Glomerular visceral epithelial cell (primary cell): Measurements from ENCODE around the gene SYT17.

Experiments
- DNase-seq: peaks from one replicate; pipeline ENCODE4 v3.0.0-alpha.2; 2016; ENCODE audit errors: extremely low spot score

SYT17 gene

DNA sequence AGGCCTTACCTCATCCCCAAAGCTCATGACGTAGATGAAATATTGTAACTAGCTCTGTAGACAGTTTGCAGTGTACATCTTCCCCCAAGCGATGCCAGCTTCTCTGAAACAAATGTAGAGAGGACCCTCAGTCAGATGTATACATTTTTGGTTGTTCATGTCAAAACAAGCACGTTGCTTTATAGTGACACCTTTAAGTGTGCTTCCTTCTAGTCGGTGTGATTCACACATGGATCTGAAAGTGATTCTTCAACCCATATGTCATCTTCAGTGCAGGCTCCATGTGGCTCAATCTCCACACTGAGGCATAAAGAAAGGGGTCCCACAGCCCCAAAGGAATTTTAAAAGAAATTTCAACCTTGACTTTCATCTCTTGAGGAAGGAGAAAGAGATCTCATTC lies 86.6 kb downstream of the SYT17 start:
- DNase-seq = no peak

DNA sequence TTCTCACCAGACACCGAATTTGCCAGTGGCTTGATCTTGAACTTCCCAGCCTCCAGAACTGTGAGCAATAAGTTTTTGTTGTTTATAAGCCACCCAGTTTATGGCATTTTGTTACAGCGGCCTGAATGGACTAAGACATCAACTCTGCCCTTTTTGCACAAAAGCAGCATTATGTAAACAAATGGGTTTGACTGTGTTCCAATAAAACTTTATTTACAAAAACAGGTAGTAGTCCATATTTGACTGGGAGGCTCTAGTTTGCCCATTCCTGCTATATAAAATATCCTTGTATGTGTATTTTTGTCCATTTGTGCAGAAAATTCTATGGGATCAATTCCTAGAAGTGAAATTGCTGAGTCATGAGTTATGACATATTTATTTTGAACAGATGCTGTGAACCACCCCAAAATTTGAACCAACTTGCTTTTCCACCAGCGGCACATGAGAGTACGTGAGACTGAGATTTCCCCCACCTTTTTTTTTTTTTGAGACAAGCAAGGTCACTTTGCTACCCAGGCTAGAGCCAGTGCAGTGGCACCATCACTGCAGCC lies 96.2 kb downstream of the SYT17 start:
- DNase-seq = no peak

DNA sequence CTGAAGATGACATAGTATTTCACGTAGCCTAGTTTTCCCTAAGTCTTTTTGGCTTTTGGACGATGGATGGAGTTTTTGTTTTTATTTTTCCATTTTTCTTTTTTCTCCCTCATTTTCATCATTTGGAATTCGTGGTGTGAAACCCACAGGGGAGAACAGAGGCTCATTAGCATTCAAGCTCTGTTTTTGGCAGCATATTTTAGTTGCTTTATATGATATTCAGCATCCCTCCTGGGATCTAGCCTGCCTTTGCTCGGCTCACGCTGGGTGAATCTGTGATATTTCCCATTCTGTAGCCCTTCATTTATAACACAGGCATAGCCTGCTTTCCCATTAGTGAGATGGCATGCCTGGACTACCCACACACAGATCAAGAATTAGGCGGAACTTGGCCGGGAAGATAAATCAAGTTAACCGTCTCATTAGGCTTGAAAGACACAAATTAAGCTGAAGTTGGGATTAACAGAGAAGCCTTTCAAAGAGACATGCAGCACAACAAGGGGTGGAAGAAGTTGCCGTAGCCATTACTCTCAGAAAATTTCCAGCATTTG lies 97.4 kb downstream of the SYT17 start:
- DNase-seq = no peak

DNA sequence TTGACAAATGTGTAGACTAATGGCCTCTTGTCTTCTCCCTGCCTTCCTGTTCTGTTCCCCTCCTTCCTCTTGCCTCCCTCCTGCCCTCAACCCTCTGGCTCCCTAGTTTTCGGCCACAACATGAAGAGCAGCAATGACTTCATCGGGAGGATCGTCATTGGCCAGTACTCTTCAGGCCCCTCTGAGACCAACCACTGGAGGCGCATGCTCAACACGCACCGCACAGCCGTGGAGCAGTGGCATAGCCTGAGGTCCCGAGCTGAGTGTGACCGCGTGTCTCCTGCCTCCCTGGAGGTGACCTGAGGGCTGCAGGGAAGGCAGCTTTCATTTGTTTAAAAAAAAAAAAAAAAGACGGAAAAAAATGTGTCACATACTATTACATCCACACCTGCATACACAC lies 98.7 kb downstream of the SYT17 start:
- no peak for DNase-seq

DNA sequence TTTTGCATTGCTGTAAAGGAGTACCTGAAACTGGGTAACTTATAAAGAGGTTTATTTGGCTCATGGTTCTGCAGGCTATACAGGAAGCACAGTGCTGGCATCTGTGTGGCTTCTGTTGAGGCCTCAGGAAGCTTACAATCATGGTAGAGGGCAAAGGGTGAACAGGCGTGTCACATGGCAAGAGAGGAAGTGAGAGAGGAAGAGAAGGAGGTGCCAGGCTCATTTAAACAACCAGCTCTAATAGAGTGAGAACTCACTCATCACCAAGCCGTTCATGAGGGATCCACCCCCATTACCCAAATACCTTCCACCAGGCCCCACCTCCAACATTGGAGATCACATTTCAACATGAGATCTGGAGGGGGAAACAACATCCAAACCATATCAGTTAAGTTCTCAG lies 101.1 kb downstream of the SYT17 start:
- no peak for DNase-seq

DNA sequence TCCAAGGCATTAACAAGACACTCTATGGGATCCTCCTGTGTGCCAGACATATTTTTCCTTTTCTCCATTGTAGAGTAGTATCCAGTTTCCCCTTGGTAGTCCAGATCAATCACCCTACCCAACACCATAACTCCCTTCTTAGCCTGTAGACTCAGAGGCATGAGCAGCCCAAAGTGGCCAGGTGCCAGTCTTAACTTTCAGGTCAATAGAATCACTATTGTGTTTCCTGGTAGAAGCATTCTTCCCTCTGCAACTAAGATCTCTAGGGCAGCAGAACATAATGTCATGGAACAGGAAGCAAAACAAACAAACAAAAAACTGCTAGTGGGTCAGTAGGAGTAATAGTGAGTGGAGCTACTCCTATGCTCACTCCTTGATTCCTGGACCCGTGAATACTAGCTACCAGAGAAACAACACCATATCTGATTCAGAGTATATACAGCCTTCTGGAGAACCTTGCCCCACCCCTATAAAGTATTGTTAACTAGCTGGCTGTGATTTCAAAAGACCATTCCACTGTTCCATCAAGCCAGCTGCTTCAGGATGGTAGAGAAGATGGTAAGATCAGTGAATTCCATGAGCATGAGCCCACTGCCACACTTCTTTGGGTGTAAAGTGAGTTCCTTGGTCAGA lies 106.2 kb downstream of the SYT17 start:
- no peak for DNase-seq

DNA sequence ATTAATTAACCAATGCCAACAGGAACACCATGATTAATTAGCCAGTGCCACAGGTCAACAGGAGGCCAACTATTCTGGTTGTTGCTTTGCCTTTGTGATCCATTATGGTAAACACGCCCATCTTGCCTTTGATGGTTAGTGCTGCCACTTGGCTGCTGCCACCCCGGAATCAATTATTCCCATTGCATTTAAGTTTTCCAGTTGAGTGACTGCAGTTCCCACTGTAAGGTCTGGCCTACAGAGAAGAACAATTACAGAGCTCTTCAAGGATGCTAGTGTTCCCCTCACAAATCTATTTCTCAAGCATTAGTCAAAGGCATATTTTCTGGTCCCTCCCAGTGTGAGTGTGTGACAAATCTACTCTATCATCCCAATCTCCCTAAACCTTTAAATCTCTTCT lies 110.4 kb downstream of the SYT17 start:
- DNase-seq = no peak

DNA sequence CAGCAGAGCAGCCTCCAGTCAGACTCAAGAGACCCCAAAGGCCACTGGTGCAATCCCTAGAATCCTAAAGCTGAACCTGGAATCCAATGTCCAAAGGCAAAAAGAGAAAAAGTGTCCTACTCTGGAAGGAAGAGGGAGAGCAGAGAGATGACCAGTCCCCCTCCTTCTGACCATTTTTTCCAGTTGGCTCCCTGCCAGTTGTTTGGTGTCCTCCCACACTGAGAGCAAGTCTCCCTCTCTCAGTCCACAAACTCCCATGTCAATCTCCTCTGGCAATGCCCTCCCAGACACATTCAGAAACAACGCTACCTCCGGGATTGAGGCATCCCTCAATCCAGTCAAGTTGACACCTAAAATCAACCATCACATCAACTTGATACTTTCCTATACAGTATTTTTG lies 113.2 kb downstream of the SYT17 start:
- DNase-seq = no peak

DNA sequence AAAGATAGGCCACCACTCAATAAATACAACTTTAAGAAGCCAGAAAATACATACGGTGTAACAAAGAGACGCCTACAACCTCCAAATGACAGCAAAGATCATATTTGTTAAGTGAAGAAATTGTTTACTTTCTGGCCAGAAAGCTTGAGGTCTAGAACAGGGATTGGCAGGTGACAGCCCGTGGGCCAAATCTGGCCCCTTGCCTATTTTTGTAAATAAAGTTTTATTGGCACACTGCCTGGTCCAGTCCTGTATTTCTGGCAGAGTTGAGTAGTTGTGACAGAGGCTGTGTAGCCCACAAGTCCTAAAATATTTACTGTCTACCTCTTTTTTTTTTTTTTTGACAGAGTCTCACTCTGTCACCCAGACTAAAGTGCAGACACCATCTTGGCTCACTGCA lies 114.1 kb downstream of the SYT17 start:
- no peak for DNase-seq

DNA sequence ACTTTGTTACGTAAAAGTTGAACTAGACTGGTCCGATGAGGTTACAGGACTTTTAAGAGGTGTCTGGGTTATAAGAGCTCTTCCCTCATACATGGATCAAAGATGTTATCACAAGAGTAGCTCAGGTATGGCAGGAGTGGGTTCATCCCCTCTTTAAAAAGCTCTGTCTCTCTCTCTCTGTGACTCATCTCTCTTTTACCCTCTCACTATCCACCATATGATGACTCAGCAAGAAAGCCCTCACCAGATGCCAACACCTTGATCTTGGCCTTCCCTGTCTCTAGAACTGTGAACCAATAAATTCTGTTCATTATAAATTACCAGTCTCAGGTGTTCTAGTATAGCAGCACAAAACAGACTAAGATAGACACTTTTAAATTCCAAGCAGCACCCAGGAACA lies 115.6 kb downstream of the SYT17 start:
- no peak for DNase-seq

DNA sequence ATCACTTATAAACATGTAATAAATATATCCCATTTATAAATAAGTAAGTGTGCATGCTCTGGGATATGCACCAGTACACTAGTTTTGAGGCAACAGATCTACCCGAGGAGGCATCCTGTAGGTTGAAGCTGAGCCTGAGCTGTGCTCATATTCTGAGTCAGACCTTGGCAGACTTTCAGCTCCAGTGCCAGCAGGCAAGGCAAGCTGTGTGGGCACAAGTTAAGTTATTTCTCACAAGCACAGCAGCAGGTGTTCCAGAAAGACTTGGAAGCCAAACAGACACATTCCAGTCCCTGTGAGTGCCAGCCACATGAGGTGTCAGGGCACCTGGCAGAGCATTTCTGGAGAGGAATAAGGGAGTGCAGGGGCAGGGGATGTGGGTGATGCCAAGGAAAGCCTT lies 116.2 kb downstream of the SYT17 start:
- DNase-seq = peak; percentile 52

DNA sequence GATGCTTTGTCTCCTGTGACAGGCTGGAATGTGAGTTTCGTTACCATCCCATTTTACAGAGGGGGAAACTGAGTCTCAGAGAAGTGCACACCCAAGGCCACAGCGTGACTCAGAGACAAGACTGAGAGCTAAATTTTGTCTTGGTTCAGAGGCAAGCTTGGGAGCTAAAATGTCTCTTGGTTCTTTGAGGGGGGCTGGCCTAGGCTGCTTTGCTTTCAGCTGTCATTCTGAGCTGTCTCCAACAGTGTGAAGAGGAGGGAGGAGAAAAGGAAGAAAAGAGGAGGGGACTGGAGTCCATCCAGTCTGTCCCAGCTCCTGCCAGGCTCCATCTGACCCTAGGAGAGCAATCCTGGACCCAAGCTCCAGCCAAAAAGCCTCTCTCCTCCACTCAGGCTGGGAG lies 117.4 kb downstream of the SYT17 start, which contains the start of gene CLEC19A:
TSS of gene CLEC19A (plus strand) at position 301 of the 400 bp plus-strand sequence. CDS start 121 bp downstream, outside the sequence.
- DNase-seq = no peak

DNA sequence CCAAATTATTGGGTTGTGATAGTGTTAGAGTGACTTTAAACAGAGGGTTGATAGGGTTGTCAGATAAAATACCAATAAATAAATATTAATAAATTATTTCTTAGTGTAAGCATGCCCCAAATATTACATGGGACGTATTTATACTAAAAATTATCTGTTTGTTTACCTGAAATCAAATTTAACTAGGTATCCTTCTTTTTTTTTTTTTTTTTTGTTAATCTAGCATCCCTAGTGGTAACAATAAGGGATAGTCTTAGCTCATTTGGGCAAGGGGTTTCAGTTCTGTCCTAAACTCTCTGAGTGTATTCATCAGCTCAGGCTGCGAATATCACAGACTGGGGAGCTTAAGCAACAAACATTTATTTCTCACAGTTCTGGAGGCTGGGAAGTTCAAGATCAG lies 118.8 kb downstream of the SYT17 start:
- no peak for DNase-seq

DNA sequence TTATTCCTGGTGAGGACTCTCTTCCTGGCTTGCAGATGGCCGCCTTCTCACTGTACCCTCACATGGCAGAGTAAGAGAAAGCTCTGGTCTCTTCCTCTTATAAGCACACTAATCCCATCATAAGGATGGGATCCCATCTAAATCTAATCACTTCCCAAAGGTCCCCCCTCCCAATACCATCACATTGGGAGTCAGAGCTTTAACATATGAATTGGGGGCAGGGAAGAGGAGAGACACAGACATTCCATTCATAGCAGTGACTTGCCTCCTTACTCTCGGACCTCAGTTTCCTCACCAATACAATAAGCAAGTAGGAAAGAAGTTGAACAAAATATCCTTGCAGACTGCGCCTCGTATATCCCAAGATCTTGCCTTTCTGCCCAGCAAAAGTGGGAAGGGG lies 119.2 kb downstream of the SYT17 start:
- DNase-seq = no peak

DNA sequence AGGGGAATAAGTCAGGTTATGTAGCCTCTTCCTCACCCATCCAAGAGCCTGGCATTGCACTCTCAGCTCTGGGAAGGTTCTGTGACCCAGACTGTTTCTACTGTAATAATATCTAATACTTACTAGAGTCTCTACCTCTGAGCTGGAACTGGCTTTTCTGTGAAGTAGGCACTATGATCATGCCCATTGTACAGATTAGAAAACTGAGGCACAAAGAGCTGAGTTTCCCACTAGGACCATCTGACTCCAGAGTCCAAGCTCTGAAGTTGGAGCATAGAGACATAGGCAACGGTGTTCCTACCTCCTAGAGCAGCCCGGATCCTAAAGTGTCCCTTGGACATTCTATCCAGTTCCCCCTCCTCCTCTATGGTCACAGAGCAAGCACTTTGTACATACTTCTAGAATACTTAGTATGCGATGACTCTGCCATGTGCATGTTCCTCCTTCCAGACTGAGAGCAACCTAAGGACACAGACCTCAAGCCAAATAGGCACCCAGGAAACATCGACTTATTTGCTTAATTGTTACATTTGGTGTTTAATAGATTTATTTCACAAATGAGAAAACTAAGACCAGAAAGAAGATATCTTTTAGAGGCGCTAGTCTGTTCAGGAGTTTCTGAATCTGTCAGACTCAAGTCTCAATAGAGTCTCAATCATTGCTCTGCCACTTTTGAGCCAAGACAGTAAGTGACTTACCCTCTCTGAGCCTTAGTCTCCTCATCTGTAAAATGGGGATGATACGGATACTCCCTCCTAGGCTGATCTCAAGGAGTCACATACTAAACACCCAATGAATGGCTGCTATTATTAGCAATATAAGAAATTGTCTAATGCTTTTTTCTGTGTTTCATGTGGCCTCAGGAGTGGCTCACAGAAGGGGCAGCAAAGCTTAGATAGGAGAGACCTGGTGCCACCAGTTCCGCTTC lies 121.1 kb downstream of the SYT17 start:
- no peak for DNase-seq

DNA sequence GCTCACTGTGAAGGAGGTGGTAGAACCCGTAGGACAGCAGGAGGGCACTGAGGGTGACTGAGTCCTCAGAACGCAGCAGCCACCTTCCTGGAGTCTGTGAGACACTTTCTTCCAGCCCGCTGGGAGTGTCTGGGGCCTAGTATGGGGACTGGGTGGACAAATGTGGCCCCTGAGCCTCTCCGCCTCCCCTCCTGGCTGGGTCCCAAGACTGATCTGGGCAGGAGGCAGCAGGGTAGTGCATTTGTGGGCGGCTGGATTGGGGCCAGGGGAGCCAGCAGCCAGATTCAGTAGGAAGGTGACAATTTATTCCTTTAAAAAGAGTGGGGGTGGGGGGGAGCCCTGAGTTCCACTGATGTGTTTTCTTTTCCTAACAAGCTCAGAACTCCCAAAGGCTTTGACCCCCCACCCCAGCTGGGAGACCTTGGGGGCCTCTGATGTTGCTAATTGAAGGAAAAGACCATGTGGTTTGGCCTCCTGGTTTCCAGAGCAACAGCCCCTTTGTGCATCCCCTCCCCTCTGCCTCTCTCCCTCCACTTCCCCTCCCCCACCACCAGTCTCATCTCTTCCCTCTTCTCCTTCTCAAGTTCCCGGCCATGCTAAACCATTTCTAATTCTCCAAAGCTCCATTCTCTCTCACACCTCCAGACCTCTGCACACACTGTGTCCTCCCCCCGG lies 121.9 kb downstream of the SYT17 start:
- DNase-seq = no peak

DNA sequence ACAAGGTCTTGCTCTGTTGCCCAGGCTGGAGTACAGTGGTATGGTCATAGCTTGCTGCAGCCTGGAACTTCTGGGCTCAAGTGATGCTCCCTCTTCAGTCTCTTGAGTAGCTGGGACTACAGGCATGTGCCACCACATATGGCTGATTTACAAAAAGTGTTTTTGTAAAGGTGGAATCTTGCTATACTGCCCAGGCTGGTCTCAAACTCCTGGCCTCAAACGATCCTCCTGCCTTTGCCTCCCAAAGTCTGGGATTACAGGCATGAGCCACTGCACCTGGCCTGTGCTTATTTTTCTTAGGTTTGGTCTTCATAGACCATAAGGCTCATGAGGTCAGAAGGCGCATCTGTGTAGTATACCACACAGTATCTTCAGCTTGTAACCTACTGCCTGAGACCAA lies 122.8 kb downstream of the SYT17 start:
- no peak for DNase-seq

DNA sequence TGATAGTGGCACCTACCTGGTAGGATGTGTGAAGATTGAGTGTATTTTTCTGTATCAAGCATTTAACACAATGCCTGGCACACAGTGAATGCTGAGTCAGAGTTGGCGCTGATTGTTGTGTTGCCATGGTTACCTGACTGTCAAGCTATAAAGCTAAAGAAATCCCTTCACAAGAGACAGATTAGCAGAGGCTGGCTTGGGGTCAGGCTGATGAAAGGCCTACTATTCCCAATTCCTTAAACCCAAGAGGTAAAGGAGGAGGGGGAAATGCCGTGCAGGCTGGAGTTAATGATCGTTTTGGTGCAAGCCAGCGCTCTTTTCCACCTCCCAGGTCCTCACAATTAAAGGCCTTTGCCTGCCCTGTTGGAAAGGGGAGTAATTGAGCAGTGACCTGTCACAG lies 123.4 kb downstream of the SYT17 start:
- no peak for DNase-seq

DNA sequence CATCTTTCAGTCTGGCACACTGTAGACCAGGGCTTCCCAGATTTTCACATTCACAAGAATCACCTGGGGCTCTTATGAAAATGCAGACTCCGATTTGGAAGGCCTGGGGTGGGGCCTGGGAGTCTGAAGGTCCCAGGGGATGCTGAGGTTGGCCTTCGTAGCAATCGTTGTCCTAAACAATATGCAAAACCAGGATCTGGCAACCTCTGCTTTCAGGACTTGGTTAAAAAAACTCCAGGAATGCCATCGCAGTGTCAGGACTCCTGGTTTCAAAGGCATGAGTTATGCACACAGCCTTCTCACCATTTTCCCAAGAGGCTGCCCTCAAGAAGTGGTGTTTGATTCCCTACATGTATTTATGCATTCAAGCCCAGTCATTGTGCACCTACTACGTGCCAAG lies 124.1 kb downstream of the SYT17 start:
- no peak for DNase-seq

DNA sequence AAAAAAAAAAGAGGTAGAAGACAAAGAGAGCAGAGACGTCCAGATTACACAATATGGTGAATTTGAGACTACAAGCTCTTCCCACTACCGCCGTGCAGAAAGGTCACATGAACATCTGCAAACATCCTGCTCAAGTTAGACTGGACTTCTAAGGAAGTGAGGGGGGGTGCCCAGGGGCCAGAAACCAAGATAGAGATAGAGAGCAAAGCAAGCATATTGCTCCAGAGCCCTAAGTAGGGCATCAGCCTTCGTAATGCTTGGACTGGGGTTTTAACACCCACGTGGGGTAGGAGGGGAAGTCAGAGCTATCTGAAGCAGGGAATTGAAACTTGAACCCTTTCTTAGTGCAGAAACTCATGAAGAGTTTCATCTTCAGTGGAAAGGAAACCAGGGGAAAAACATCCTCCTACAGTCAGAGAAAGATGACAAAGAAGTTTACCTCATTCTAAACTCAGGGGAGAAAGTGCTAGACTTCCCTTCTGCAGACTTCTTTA lies 126.2 kb downstream of the SYT17 start:
- DNase-seq = no peak

DNA sequence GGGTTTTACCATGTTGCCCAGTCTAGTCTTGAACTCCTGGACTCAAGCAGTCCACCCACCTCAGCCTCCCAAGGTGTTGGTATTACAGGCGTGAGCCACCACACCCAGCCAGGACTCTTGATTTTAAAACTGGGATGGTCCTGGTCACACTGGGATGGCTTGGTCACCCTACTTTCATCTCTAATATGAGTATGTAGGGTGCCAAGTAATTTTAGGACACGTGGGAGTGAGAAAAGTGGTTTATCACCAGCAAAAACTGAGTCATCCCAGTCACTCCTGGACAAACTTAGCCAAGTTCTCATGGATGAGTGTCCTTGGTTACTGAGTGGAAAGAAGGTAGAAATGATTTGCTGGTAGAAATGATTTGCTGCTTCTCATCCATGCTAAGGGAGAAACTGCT lies 127.4 kb downstream of the SYT17 start:
- no peak for DNase-seq

DNA sequence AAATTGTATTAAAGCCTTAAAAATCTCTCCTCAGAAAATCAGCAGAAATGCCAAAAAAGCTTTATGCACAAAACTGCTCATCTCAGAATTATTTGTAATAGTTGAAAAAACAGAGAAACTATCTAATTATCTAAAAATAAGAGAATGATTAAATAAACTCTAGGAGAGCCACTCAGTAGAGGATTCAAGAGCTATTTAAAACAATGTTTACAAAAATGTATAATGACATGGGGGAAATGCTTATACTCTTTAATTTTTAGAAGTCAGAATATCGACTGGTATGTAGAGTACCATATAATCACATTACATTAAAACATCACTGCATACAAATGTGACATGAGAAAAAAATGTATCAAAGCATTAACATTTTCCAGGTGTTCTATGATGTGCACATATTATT lies 129.4 kb downstream of the SYT17 start:
- no peak for DNase-seq
